ENCODE results near the gene ELFN1.

ELFN1 gene

GRCh38 chr7:1745576-1746490, 75.8 kb downstream of the ELFN1 start:
- Mint-ChIP-seq H3K4me1 (ENCODE audit: low read depth) (peaks cover 18% of the 10 kb centered on the region), H3K36me3 (no peaks in the 10 kb centered on the region)

DNA sequence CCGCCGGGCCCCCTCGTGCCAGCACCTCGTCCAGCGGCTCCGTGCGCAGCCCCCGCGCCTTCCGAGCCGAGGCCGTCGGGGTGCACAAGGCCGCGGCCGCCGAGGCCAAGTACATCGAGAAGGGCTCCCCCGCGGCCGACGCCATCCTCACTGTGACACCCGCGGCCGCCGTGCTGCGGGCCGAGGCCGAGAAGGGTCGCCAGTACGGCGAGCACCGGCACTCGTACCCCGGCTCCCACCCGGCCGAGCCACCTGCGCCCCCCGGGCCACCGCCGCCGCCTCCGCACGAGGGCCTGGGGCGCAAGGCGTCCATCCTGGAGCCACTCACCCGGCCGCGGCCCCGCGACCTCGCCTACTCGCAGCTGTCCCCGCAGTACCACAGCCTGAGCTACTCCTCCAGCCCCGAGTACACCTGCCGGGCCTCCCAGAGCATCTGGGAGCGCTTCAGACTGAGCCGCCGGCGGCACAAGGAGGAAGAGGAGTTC, 76.5 kb downstream of the ELFN1 start:
- Mint-ChIP-seq H3K4me1 (ENCODE audit: low read depth) (peaks cover 15% of the 10 kb centered on the region), H3K27me3 (no peaks in the 10 kb centered on the region), H3K9me3 (ENCODE audit: low read depth) (no peaks in the 10 kb centered on the region), H3K27ac (no peak overlapping the region), H3K4me3 (no peak overlapping the region), H3K36me3 (no peaks in the 10 kb centered on the region)

More at GRCh38 chr7:1745576-1746490, 75.8 kb downstream of the ELFN1 start:
- H3K27ac Mint-ChIP-seq: no peak overlapping the region
- H3K4me3 Mint-ChIP-seq: no peak overlapping the region
- no peaks in the 10 kb centered on the region for H3K9me3 Mint-ChIP-seq (ENCODE audit: low read depth)
- no peaks in the 10 kb centered on the region for H3K27me3 Mint-ChIP-seq

GRCh38 chr7:1747004-1747801, 77.1 kb downstream of the ELFN1 start:
- H3K36me3 Mint-ChIP-seq: no peaks in the 10 kb centered on the region
- no peak overlapping the region for H3K27ac Mint-ChIP-seq
- H3K9me3 Mint-ChIP-seq (ENCODE audit: low read depth): no peaks in the 10 kb centered on the region
- H3K4me1 Mint-ChIP-seq (ENCODE audit: low read depth): peaks cover 10% of the 10 kb centered on the region
- no peaks in the 10 kb centered on the region for H3K27me3 Mint-ChIP-seq
- no peak overlapping the region for H3K4me3 Mint-ChIP-seq

DNA sequence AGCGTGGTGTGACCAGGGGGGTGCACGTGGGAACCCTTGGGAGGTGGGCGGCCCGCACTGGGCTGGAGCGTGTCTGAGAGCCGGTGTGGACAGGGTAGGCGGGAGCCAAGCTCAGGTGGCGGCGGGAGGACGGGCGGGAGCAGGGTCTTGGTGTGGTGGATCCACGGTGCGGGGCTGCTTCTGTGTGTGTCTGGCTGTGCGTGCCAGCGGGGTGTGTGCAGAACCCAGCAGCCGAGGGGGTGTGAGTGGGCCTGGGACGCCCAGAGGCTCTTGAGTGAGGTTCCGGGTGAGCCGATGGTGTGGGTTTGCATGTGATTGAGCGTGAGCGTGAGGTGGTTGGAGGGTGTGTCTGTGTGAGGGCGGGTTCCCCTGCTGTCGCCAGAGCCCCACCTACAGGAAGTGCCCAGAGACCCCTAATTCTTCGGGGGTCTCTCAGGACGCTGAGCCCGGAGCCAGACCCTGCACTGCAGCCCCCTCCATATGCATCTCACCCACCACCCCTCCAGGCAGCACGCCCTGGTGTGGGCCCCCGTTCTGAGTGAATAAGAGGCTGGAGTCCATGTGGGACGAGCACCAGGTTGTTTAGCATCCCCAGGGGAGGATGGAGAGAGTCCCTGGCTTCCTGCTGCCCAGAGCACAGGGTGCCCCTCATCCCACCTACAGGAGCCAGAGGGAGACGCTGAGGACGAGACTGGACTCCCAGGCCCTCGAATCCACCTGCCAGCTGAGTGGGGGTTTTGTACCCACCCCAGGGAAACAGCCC, 78.2 kb downstream of the ELFN1 start:
- no peaks in the 10 kb centered on the region for H3K9me3 Mint-ChIP-seq (ENCODE audit: low read depth)
- no peaks in the 10 kb centered on the region for H3K27me3 Mint-ChIP-seq
- H3K27ac Mint-ChIP-seq: no peak overlapping the region
- H3K4me1 Mint-ChIP-seq (ENCODE audit: low read depth): peaks cover 11% of the 10 kb centered on the region
- H3K36me3 Mint-ChIP-seq: no peaks in the 10 kb centered on the region
- no peak overlapping the region for H3K4me3 Mint-ChIP-seq

DNA sequence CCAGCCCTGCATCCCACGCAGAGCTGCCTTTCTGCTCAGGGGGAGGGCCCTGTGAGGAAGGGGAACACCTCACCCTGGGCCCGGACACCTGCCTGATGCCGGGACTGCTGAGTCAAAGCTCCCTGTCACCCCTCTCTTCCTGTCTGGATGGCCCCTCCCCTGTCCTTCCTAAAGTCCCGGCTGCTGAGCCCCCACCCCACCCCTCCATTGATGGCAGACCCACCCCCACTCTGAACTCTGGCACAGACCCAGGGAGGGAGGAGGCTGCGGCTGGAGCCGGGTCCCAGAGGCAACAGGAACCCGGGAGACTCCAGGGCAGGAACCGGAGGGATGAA, 78.7 kb downstream of the ELFN1 start:
- Mint-ChIP-seq H3K27me3 (no peaks in the 10 kb centered on the region), H3K4me1 (ENCODE audit: low read depth) (peaks cover 12% of the 10 kb centered on the region), H3K4me3 (no peak overlapping the region), H3K9me3 (ENCODE audit: low read depth) (no peaks in the 10 kb centered on the region), H3K27ac (no peak overlapping the region), H3K36me3 (no peaks in the 10 kb centered on the region)

- no peak overlapping the region for H3K27ac Mint-ChIP-seq
- peaks cover 12% of the 10 kb centered on the region for H3K4me1 Mint-ChIP-seq (ENCODE audit: low read depth)
- H3K4me3 Mint-ChIP-seq: no peak overlapping the region
- no peaks in the 10 kb centered on the region for H3K36me3 Mint-ChIP-seq
- H3K9me3 Mint-ChIP-seq (ENCODE audit: low read depth): no peaks in the 10 kb centered on the region
- no peaks in the 10 kb centered on the region for H3K27me3 Mint-ChIP-seq
Measured at GRCh38 chr7:1749351-1749863, 79.3 kb downstream of the ELFN1 start.

- Mint-ChIP-seq H3K4me1 (ENCODE audit: low read depth) (peaks cover 12% of the 10 kb centered on the region), H3K27me3 (no peaks in the 10 kb centered on the region), H3K27ac (no peak overlapping the region), H3K4me3 (no peak overlapping the region), H3K9me3 (ENCODE audit: low read depth) (no peaks in the 10 kb centered on the region), H3K36me3 (no peaks in the 10 kb centered on the region)
Measured at GRCh38 chr7:1749864-1750466, 79.9 kb downstream of the ELFN1 start.

- Mint-ChIP-seq H3K27ac (no peak overlapping the region), H3K4me1 (ENCODE audit: low read depth) (peaks cover 12% of the 10 kb centered on the region), H3K4me3 (no peak overlapping the region), H3K9me3 (ENCODE audit: low read depth) (no peaks in the 10 kb centered on the region), H3K27me3 (no peaks in the 10 kb centered on the region), H3K36me3 (no peaks in the 10 kb centered on the region)
Measured at GRCh38 chr7:1750541-1751021, 80.5 kb downstream of the ELFN1 start.

GRCh38 chr7:1752111-1752510, 82.0 kb downstream of the ELFN1 start:
- H3K4me1 Mint-ChIP-seq (ENCODE audit: low read depth): peaks cover 12% of the 10 kb centered on the region
- no peak overlapping the region for H3K4me3 Mint-ChIP-seq
- no peaks in the 10 kb centered on the region for H3K9me3 Mint-ChIP-seq (ENCODE audit: low read depth)
- no peak overlapping the region for H3K27ac Mint-ChIP-seq
- peaks cover 1% of the 10 kb centered on the region for H3K27me3 Mint-ChIP-seq
- H3K36me3 Mint-ChIP-seq: no peaks in the 10 kb centered on the region

GRCh38 chr7:1752771-1753563, 82.9 kb downstream of the ELFN1 start:
- Mint-ChIP-seq H3K27ac (no peak overlapping the region), H3K36me3 (no peaks in the 10 kb centered on the region), H3K27me3 (peaks cover 4% of the 10 kb centered on the region), H3K9me3 (ENCODE audit: low read depth) (no peaks in the 10 kb centered on the region), H3K4me1 (ENCODE audit: low read depth) (peaks cover 9% of the 10 kb centered on the region), H3K4me3 (no peak overlapping the region)

DNA sequence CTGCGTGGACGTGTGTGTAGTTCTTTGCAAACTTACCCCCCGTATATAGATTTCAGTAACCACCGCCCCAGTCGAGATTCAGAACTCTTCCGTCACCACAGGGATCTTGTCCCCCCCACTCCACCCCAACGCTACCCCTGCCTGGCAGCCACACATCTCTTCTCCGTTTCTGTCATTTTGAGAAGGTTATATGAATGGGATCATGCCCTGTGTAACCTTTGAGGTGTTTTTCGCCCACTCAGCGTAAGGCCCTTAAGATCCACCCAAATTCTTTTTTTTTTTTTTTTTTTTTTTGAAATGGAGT, 83.4 kb downstream of the ELFN1 start:
- peaks cover 4% of the 10 kb centered on the region for H3K27me3 Mint-ChIP-seq
- no peaks in the 10 kb centered on the region for H3K36me3 Mint-ChIP-seq
- H3K27ac Mint-ChIP-seq: no peak overlapping the region
- no peaks in the 10 kb centered on the region for H3K9me3 Mint-ChIP-seq (ENCODE audit: low read depth)
- H3K4me3 Mint-ChIP-seq: no peak overlapping the region
- peaks cover 6% of the 10 kb centered on the region for H3K4me1 Mint-ChIP-seq (ENCODE audit: low read depth)

GRCh38 chr7:1754345-1754908, 84.3 kb downstream of the ELFN1 start:
- peaks cover 6% of the 10 kb centered on the region for H3K4me1 Mint-ChIP-seq (ENCODE audit: low read depth)
- H3K4me3 Mint-ChIP-seq: no peak overlapping the region
- no peak overlapping the region for H3K27ac Mint-ChIP-seq
- no peaks in the 10 kb centered on the region for H3K9me3 Mint-ChIP-seq (ENCODE audit: low read depth)
- H3K27me3 Mint-ChIP-seq: peaks cover 4% of the 10 kb centered on the region
- no peaks in the 10 kb centered on the region for H3K36me3 Mint-ChIP-seq

GRCh38 chr7:1755783-1756625, 85.9 kb downstream of the ELFN1 start:
- Mint-ChIP-seq H3K4me3 (no peak overlapping the region), H3K27me3 (peaks cover 4% of the 10 kb centered on the region), H3K4me1 (ENCODE audit: low read depth) (peaks cover 6% of the 10 kb centered on the region), H3K27ac (no peak overlapping the region), H3K36me3 (no peaks in the 10 kb centered on the region), H3K9me3 (ENCODE audit: low read depth) (no peaks in the 10 kb centered on the region)

Measured in activated naive CD8-positive, alpha-beta T cell (primary cell).